ENCODE measurements around the gene DUSP9.

GRCh38 chrX:153685751-153686696 is 39.0 kb downstream of the DUSP9 start:
- TF ChIP-seq CTCF (IDR thresholded peaks at IDR 0.05; ENCODE audit: low read depth, low read length, poor library complexity, severe bottlenecking), result no peak
- no peak for TF ChIP-seq EZH2phosphoT487 (IDR thresholded peaks at IDR 0.05; ENCODE audit: borderline replicate concordance, low read length)

Measured in DOHH2 (cell line).